ENCODE measurements around the gene PAPOLA. TPM values are rescaled to one million over a fixed set of nuclear protein-coding genes. Genes with fewer than 3 reads are reported as not detected.

The PAPOLA gene
- total and polyA plus RNA-seq, 2 donors from 2014 or later: 70.8 to 160 TPM

GRCh38 chr14:96459851-96460250 lies 42.3 kb upstream of the PAPOLA start:
- H3K4me1 ChIP-seq (ENCODE audit: control insufficient read depth in 2 of 3, insufficient read depth in 2 of 3, low read depth in 1 of 3, low read length in 3 of 3): peaks cover 0 to 6% (median 2%) of the 10 kb centered on the region in 3 donors
- intact Hi-C loops (cut with DNase I): no loop called here
- no peak overlapping the region for H3K4me3 ChIP-seq (ENCODE audit: low read length in 3 of 3)
- no peak for FAIRE-seq
- H3K27ac ChIP-seq (ENCODE audit: low read depth in 2 of 2, low read length in 2 of 2): no peak overlapping the region
- no peak overlapping the region for H3K9ac ChIP-seq (ENCODE audit: low read length in 3 of 3)
- TF ChIP-seq CTCF (IDR thresholded peaks at IDR 0.05; ENCODE audit: borderline replicate concordance, extremely low read depth, insufficient read depth): no peak
- H3K36me3 ChIP-seq (ENCODE audit: control insufficient read depth in 2 of 3, insufficient read depth in 3 of 3, low read length in 3 of 3): no peaks in the 10 kb centered on the region
- no peaks in the 10 kb centered on the region for H3K27me3 ChIP-seq (ENCODE audit: control insufficient read depth, insufficient read depth, low read length)
- DNase-seq: no peak
- no peaks in the 10 kb centered on the region for H3K9me3 ChIP-seq (ENCODE audit: control insufficient read depth in 2 of 3, insufficient read depth in 1 of 3, low read length in 3 of 3)

- FAIRE-seq: no peak
- H3K9ac ChIP-seq (ENCODE audit: low read length in 3 of 3): no peak overlapping the region
Measured at GRCh38 chr14:96461950-96462798, 40.0 kb upstream of the PAPOLA start.

GRCh38 chr14:96464136-96464535 lies 38.0 kb upstream of the PAPOLA start:
- Histone ChIP-seq H3K9me3 (ENCODE audit: control insufficient read depth in 2 of 3, insufficient read depth in 1 of 3, low read length in 3 of 3) (no peaks in the 10 kb centered on the region), H3K9ac (ENCODE audit: low read length in 3 of 3) (no peak overlapping the region), H3K36me3 (ENCODE audit: control insufficient read depth in 2 of 3, insufficient read depth in 3 of 3, low read length in 3 of 3) (no peaks in the 10 kb centered on the region), H3K4me3 (ENCODE audit: low read length in 3 of 3) (no peak overlapping the region), H3K4me1 (ENCODE audit: control insufficient read depth in 2 of 3, insufficient read depth in 2 of 3, low read depth in 1 of 3, low read length in 3 of 3) (peaks cover 0 to 6% (median 4%) of the 10 kb centered on the region in 3 donors), H3K27me3 (ENCODE audit: control insufficient read depth, insufficient read depth, low read length) (no peaks in the 10 kb centered on the region), H3K27ac (ENCODE audit: low read depth in 2 of 2, low read length in 2 of 2) (no peak overlapping the region)
- DNase-seq (no peak), FAIRE-seq (no peak)
- intact Hi-C loops (cut with DNase I): no loop called here
- no peak for TF ChIP-seq CTCF (IDR thresholded peaks at IDR 0.05; ENCODE audit: borderline replicate concordance, extremely low read depth, insufficient read depth)

More at GRCh38 chr14:96461950-96462798, 40.0 kb upstream of the PAPOLA start:
- Histone ChIP-seq H3K27me3 (ENCODE audit: control insufficient read depth, insufficient read depth, low read length) (no peaks in the 10 kb centered on the region), H3K4me1 (ENCODE audit: control insufficient read depth in 2 of 3, insufficient read depth in 2 of 3, low read depth in 1 of 3, low read length in 3 of 3) (peaks cover 0 to 6% (median 2%) of the 10 kb centered on the region in 3 donors), H3K9me3 (ENCODE audit: control insufficient read depth in 2 of 3, insufficient read depth in 1 of 3, low read length in 3 of 3) (no peaks in the 10 kb centered on the region), H3K4me3 (ENCODE audit: low read length in 3 of 3) (no peak overlapping the region), H3K36me3 (ENCODE audit: control insufficient read depth in 2 of 3, insufficient read depth in 3 of 3, low read length in 3 of 3) (no peaks in the 10 kb centered on the region), H3K27ac (ENCODE audit: low read depth in 2 of 2, low read length in 2 of 2) (no peak overlapping the region)
- DNase-seq: no peak
- no peak for TF ChIP-seq CTCF (IDR thresholded peaks at IDR 0.05; ENCODE audit: borderline replicate concordance, extremely low read depth, insufficient read depth)
- intact Hi-C loops (cut with DNase I): no loop called here

All from kidney (tissue), 14 donors.